GM12891 (cell line): ENCODE measurements around the gene GALNT9.

Experiments
- POLR2A ChIP-seq: IDR thresholded peaks from 2 replicates; pipeline ENCODE4 v1.6.1; 2011; ENCODE audit warnings: low read depth, low read length, control low read depth
- POLR2AphosphoS5 ChIP-seq: IDR thresholded peaks from 2 replicates; pipeline ENCODE4 v1.6.1; 2011; ENCODE audit warnings: low read depth, low read length, control low read depth
- TAF1 ChIP-seq: IDR thresholded peaks from 2 replicates; pipeline ENCODE4 v1.6.1; 2011; ENCODE audit warnings: low read depth, low read length, control low read depth

DNA sequence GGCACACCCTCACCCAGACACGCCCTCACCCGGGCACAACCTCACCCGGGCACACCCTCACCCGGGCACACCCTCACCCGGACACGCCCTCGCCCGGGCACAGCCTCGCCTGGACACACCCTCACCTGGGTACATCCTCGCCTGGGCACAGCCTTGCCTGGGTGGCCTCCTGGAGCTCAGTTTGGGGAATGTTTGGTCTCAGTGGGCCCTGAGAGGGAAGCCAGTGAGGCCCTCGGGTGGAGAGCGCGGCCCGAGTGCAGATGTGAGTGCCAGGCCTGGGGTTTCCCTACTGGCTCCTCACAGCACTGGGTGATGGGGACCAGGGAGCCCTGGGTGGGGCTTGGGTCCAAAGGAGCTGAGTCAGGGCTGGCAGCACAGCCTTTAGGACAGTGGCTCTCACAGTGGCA is 23.8 kb downstream of the GALNT9 start:
- TF ChIP-seq POLR2A (no peak), POLR2AphosphoS5 (no peak), TAF1 (no peak)
